ENCODE measurements around the gene TRIM2. TPM values are rescaled to one million over a fixed set of nuclear protein-coding genes. Genes with fewer than 3 reads are reported as not detected.

Gene TRIM2
- total RNA-seq, 4 donors from 2014 or later = 146 to 229 (median 192) TPM

GRCh38 chr4:153332936-153333335 is 128.7 kb downstream of the TRIM2 start:
- Histone ChIP-seq H3K4me3 (replicated peaks in 1 of 3) (no peak overlapping the region), H3K36me3 (peaks cover 6 to 8% of the 10 kb centered on the region in 2 donors), H3K27ac (no peak overlapping the region), H3K9me3 (no peaks in the 10 kb centered on the region), H3K4me1 (no peaks in the 10 kb centered on the region), H3K27me3 (no peaks in the 10 kb centered on the region)
- WGBS, 2 donors = 96 to 97% methylated on average over 2 of the region's 2 CpGs
- intact Hi-C loops (cut with DNase I) = no loop called here
- DNase-seq = no peak
- no peak for TF ChIP-seq POLR2A (IDR thresholded peaks at IDR 0.05)
- TF ChIP-seq, protein P1, sequence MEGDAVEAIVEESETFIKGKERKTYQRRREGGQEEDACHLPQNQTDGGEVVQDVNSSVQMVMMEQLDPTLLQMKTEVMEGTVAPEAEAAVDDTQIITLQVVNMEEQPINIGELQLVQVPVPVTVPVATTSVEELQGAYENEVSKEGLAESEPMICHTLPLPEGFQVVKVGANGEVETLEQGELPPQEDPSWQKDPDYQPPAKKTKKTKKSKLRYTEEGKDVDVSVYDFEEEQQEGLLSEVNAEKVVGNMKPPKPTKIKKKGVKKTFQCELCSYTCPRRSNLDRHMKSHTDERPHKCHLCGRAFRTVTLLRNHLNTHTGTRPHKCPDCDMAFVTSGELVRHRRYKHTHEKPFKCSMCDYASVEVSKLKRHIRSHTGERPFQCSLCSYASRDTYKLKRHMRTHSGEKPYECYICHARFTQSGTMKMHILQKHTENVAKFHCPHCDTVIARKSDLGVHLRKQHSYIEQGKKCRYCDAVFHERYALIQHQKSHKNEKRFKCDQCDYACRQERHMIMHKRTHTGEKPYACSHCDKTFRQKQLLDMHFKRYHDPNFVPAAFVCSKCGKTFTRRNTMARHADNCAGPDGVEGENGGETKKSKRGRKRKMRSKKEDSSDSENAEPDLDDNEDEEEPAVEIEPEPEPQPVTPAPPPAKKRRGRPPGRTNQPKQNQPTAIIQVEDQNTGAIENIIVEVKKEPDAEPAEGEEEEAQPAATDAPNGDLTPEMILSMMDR (IDR thresholded peaks at IDR 0.05) = no peak

- H3K9me3 ChIP-seq = no peaks in the 10 kb centered on the region
- no peak overlapping the region for H3K4me3 ChIP-seq (replicated peaks in 1 of 3)
- no peaks in the 10 kb centered on the region for H3K4me1 ChIP-seq
- no peak for DNase-seq
- peaks cover 6 to 8% of the 10 kb centered on the region in 2 donors for H3K36me3 ChIP-seq
- intact Hi-C loops (cut with DNase I) = no loop called here
- H3K27me3 ChIP-seq = no peaks in the 10 kb centered on the region
- no peak overlapping the region for H3K27ac ChIP-seq
- TF ChIP-seq, protein P1 (IDR thresholded peaks at IDR 0.05) = no peak
- no peak for TF ChIP-seq POLR2A (IDR thresholded peaks at IDR 0.05)
Observed at GRCh38 chr4:153333874-153334273, 129.6 kb downstream of the TRIM2 start.

GRCh38 chr4:153335665-153336064 is 131.4 kb downstream of the TRIM2 start:
- H3K36me3 ChIP-seq = peaks cover 0 to 4% of the 10 kb centered on the region in 2 donors
- H3K4me1 ChIP-seq = no peaks in the 10 kb centered on the region
- no peak for DNase-seq
- H3K4me3 ChIP-seq (replicated peaks in 1 of 3) = no peak overlapping the region
- TF ChIP-seq POLR2A (IDR thresholded peaks at IDR 0.05) = no peak
- TF ChIP-seq, protein P1 (IDR thresholded peaks at IDR 0.05) = no peak
- intact Hi-C loops (cut with DNase I) = no loop called here
- no peaks in the 10 kb centered on the region for H3K9me3 ChIP-seq
- WGBS, 2 donors = 77 to 82% methylated on average over 4 of the region's 4 CpGs
- no peak overlapping the region for H3K27ac ChIP-seq
- H3K27me3 ChIP-seq = no peaks in the 10 kb centered on the region

GRCh38 chr4:153337686-153338085 is 133.4 kb downstream of the TRIM2 start:
- 76 to 87% methylated on average over 4 of the region's 4 CpGs for whole genome bisulfite sequencing, 2 donors
- TF ChIP-seq POLR2A (IDR thresholded peaks at IDR 0.05) = no peak
- TF ChIP-seq, protein P1 (IDR thresholded peaks at IDR 0.05) = no peak
- H3K27ac ChIP-seq = no peak overlapping the region

GRCh38 chr4:153341575-153342090 is 137.4 kb downstream of the TRIM2 start:
- 50 to 73% methylated on average over 5 of the region's 5 CpGs for WGBS, 2 donors
- peaks cover 0 to 3% of the 10 kb centered on the region in 2 donors for H3K36me3 ChIP-seq
- TF ChIP-seq POLR2A (IDR thresholded peaks at IDR 0.05) = no peak
- TF ChIP-seq, protein P1 (IDR thresholded peaks at IDR 0.05) = no peak

More at GRCh38 chr4:153337686-153338085, 133.4 kb downstream of the TRIM2 start:
- peaks cover 0 to 8% of the 10 kb centered on the region in 2 donors for H3K4me1 ChIP-seq
- no peak overlapping the region for H3K4me3 ChIP-seq (replicated peaks in 1 of 3)
- H3K9me3 ChIP-seq = no peaks in the 10 kb centered on the region
- no peaks in the 10 kb centered on the region for H3K27me3 ChIP-seq
- no peak for DNase-seq
- intact Hi-C loops (cut with DNase I) = no loop called here
- peaks cover 0 to 3% of the 10 kb centered on the region in 2 donors for H3K36me3 ChIP-seq

More at GRCh38 chr4:153341575-153342090, 137.4 kb downstream of the TRIM2 start:
- no peak for DNase-seq
- H3K27me3 ChIP-seq = no peaks in the 10 kb centered on the region
- no peak overlapping the region for H3K4me3 ChIP-seq (replicated peaks in 1 of 3)
- no peaks in the 10 kb centered on the region for H3K9me3 ChIP-seq
- intact Hi-C loops (cut with DNase I) = loop anchor here (10.0 kb wide), 1 partner anchor 123 kb away; the partner anchor contains the start of gene TMEM131L
- H3K27ac ChIP-seq = no peak overlapping the region
- H3K4me1 ChIP-seq = peaks cover 4 to 16% of the 10 kb centered on the region in 2 donors

Data from thyroid gland (tissue), 4 donors.